Omental fat pad (tissue), 4 donors: ENCODE data around the gene AJAP1. TPM values are rescaled to one million over a fixed set of nuclear protein-coding genes. Genes with fewer than 3 reads are reported as not detected.
"Not testable (repeated sequence)": the region's sequence is repeated elsewhere in the genome, so short reads cannot be mapped to it uniquely, and the experiment has no call there.

ENCODE experiments used
- ATAC-seq: fragments of 150-250 bp; one replicate; pipeline ENCODE4 v1.9.1; 2016; ENCODE audit warnings: mild to moderate bottlenecking, moderate library complexity; ENCODE audit not compliant: low FRiP score
- DNase-seq: peaks from one replicate; pipeline ENCODE4 v3.0.0-alpha.2; 2019; ENCODE audit warnings: low spot score
- total RNA-seq, 4 donors: library from RNA; depleted of rRNA; stranded (reverse); fragments of >200 nt; gene quantifications; one replicate each; pipeline ENCODE4 v1.1.0, GENCODE V29; 2016
- TF ChIP-seq, protein P1 (sequence below), 3 donors: fragments of 450-650 bp; IDR thresholded peaks; one replicate each; pipeline ENCODE4 v1.5.1; 2016 to 2017; ENCODE audit warnings: antibody characterized with exemption in 3 of 3, mild to moderate bottlenecking in 3 of 3, moderate library complexity in 2 of 3

AJAP1 gene
- total RNA-seq, 4 donors from 2014 or later, result 0.06 to 0.63 (median 0.53) TPM

DNA sequence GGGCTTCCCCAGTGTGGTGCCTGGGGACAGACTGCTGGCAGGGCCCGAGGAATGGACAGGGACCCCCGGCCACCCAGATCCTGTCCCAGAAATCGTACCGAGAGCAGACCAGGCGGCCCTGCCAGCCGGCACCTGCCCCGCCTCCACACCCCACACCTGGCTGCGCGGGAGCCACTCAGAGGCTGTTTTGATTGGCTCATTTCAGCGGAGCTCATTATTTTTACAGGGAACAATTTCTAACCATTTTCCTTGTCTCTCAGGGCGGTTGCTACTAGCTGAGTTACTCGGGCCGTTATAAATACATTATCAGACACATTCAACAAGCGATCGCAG, 39.3 kb upstream of the AJAP1 start:
- ATAC-seq (no peak), DNase-seq (no peak)
- TF ChIP-seq, protein P1, sequence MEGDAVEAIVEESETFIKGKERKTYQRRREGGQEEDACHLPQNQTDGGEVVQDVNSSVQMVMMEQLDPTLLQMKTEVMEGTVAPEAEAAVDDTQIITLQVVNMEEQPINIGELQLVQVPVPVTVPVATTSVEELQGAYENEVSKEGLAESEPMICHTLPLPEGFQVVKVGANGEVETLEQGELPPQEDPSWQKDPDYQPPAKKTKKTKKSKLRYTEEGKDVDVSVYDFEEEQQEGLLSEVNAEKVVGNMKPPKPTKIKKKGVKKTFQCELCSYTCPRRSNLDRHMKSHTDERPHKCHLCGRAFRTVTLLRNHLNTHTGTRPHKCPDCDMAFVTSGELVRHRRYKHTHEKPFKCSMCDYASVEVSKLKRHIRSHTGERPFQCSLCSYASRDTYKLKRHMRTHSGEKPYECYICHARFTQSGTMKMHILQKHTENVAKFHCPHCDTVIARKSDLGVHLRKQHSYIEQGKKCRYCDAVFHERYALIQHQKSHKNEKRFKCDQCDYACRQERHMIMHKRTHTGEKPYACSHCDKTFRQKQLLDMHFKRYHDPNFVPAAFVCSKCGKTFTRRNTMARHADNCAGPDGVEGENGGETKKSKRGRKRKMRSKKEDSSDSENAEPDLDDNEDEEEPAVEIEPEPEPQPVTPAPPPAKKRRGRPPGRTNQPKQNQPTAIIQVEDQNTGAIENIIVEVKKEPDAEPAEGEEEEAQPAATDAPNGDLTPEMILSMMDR (IDR thresholded peaks at IDR 0.05), result no peak

DNA sequence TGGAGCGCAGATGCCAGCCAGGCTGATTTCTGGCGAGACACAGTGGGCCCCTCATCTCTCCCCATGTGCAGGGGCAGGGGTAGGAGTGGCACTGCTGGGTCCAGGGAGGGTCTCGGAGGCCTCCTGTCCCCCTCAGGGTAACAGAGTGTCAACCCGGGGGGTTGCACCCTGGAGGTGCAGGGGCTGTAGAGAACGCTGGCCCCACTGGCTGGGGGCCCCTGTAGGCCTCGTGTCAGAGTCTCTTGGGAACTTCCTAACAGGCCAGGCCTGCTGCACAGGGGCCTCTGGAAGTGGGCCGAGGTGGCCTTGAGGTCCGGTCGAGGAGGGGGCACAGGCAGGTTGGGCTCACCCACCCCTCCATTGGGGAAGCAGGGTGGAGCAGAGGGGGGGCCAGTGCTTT, 38.9 kb upstream of the AJAP1 start:
- DNase-seq (no peak), ATAC-seq (no peak)
- TF ChIP-seq, protein P1 (IDR thresholded peaks at IDR 0.05), result no peak

DNA sequence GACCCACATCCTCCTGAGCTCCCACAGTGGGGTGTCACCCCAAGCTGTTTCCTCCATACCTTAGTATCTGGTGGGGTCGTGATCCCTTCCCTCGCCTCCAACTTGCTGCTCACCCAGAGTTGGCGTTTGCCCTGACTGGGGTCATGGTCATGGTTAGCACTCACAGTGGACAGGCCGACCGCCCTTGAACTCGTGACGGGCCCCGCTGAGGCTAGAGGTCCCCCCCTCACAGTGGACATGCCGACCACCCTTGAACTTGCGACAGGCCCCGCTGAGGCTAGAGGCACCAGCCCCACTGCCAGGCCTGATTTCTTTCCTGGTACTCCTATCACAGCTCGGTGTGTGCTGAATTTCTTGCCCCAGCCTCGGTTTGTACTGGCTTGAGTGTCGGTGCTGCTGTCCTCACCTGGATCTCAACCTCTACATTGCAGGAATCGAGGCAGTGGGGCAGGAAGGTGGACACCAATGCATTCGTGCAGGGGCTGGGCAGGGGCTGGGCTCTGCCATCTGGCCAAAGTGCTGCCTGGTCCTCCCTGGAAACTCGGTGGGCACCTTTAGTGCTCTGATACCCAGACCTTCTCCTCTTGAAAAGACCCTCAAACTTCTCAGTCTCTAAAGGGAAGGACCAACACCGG, 37.5 kb upstream of the AJAP1 start:
- TF ChIP-seq, protein P1 (IDR thresholded peaks at IDR 0.05), result no peak
- DNase-seq (no peak), ATAC-seq (no peak)

DNA sequence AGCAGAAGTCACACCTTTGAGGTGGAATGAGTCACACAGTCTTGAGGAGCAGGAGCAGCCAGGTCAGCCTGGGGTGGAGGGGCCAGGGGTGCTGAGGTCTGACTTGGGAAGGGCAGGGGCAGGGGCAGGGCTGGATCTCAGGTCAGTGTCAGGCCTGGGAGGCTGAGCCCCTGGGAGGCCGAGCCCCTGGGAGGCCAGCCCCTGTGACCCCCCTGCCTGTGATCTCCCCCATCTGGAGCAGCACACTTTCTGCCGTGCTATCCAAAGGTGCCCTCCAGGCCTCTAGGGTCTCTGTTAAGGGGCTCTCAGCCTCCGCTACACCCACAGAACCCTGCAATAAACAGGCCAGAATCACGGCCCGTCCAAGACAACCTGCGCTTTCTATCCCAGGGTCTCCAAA, 36.9 kb upstream of the AJAP1 start:
- DNase-seq (no peak), ATAC-seq (no peak)
- TF ChIP-seq, protein P1 (IDR thresholded peaks at IDR 0.05), result no peak

DNA sequence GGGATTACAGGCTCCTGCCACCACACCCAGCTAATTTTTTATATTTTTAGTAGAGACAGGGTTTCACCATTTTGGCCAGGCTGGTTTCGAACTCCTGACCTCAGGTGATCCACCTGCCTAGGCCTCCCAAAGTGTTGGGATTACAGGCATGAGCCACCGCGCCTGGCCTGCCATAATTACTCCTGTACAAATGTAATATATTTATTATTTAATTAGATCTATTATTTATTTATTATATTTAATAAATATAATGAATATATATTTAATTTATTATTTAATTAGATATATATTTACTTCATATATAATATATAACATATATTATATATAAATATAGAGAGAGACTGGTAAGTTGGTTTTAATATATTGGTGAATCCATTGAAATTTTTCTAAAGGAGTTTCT, 35.6 kb upstream of the AJAP1 start:
- ATAC-seq, DNase-seq: not testable (repeated sequence)

- no peak for ATAC-seq
- DNase-seq, result no peak
- TF ChIP-seq, protein P1 (IDR thresholded peaks at IDR 0.05), result no peak
Observed at GRCh38 chr1:4621646-4622045, 32.8 kb upstream of the AJAP1 start.

DNA sequence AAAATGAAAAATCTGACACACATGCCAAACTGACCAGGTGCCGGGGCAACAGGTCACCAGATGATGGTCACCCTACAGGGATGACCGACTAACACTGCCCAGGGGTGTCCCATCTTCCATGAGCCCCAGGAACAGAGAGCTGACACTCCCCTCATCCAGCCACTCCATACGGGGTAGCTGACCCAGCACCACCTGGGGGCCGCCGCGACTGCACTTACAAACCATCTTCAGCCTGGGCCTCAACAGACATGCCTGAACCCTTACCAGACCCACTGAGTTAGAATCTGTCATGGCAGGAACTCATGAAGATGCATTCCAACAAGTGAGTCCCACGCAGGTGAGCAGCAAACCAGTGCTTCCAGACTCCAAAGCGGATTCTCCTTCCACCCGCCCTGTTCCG, 31.6 kb upstream of the AJAP1 start:
- ATAC-seq, result no peak
- DNase-seq, result no peak
- TF ChIP-seq, protein P1 (IDR thresholded peaks at IDR 0.05), result no peak
